MM.1S (cell line): ENCODE results near the gene GUCY1A2.

ENCODE experiments used
- DNase-seq: peaks from one replicate; pipeline ENCODE4 v3.0.0-alpha.2; 2015
- H2AFZ ChIP-seq: fragments of 300-600 bp; sonication (generic); 2 replicates; pipeline ENCODE4 v1.6.0; 2016; ENCODE audit warnings: antibody characterized with exemption, low read length
- H3F3A ChIP-seq: fragments of 300-600 bp; sonication (generic); 2 replicates; pipeline ENCODE4 v1.6.1; 2016; ENCODE audit warnings: mild to moderate bottlenecking, antibody characterized with exemption, low read length, moderate library complexity, mixed read lengths; ENCODE audit not compliant: insufficient read depth
- H3K27ac ChIP-seq: fragments of 300-600 bp; sonication (generic); 2 replicates; pipeline ENCODE4 v1.5.1; 2016; ENCODE audit warnings: mild to moderate bottlenecking, low read length
- H3K27me3 ChIP-seq: fragments of 300-600 bp; sonication (generic); replicated peaks from 2 replicates; pipeline ENCODE4 v1.6.0; 2016; ENCODE audit warnings: low read length; ENCODE audit not compliant: insufficient read depth
- H3K36me3 ChIP-seq: fragments of 300-600 bp; sonication (generic); replicated peaks from 2 replicates; pipeline ENCODE4 v1.6.1; 2016; ENCODE audit warnings: mild to moderate bottlenecking, low read length, mixed read lengths; ENCODE audit not compliant: insufficient read depth
- H3K4me1 ChIP-seq: fragments of 300-600 bp; sonication (generic); 2 replicates; pipeline ENCODE4 v1.6.1; 2016; ENCODE audit warnings: low read length, mixed read lengths
- H3K4me2 ChIP-seq: fragments of 300-600 bp; sonication (generic); 2 replicates; pipeline ENCODE4 v1.6.0; 2016; ENCODE audit warnings: low read depth, low read length
- H3K4me3 ChIP-seq: fragments of 300-600 bp; sonication (generic); 2 replicates; pipeline ENCODE4 v1.5.1; 2016; ENCODE audit warnings: low read length, mixed read lengths
- H3K79me2 ChIP-seq: fragments of 300-600 bp; sonication (generic); 2 replicates; pipeline ENCODE4 v1.6.1; 2016; ENCODE audit warnings: mixed run types, low read length, mixed read lengths
- H3K9ac ChIP-seq: fragments of 300-600 bp; sonication (generic); 2 replicates; pipeline ENCODE4 v1.6.1; 2016; ENCODE audit warnings: low read length, mixed read lengths
- H3K9me2 ChIP-seq: fragments of 300-600 bp; sonication (generic); replicated peaks from 2 replicates; pipeline ENCODE4 v1.6.1; 2016; ENCODE audit warnings: mild to moderate bottlenecking, low read length, mixed read lengths; ENCODE audit not compliant: insufficient read depth
- H3K9me3 ChIP-seq: fragments of 300-600 bp; sonication (generic); replicated peaks from 2 replicates; pipeline ENCODE4 v1.6.1; 2016; ENCODE audit warnings: mild to moderate bottlenecking, low read length, mixed read lengths; ENCODE audit not compliant: insufficient read depth
- H4K20me1 ChIP-seq: fragments of 300-600 bp; sonication (generic); 2 replicates; pipeline ENCODE4 v1.6.1; 2016; ENCODE audit warnings: mild to moderate bottlenecking, low read length, moderate library complexity, mixed read lengths; ENCODE audit not compliant: insufficient read depth
- CTCF ChIP-seq: fragments of 300-600 bp; sonication (generic); IDR thresholded peaks from 2 replicates; pipeline ENCODE4 v1.5.1; 2016; ENCODE audit warnings: antibody characterized with exemption, low read length, mixed read lengths
- EZH2 ChIP-seq: fragments of 300-600 bp; sonication (generic); optimal IDR thresholded peaks from 2 replicates; pipeline ENCODE3; 2017; ENCODE audit warnings: low read depth, mild to moderate bottlenecking, antibody characterized with exemption, low read length, mixed read lengths
- EZH2phosphoT487 ChIP-seq: fragments of 300-600 bp; sonication (generic); IDR thresholded peaks from 2 replicates; pipeline ENCODE4 v1.6.1; 2018; ENCODE audit warnings: antibody characterized with exemption, low read length

GUCY1A2 gene

GRCh38 chr11:106983991-106984390 is 34.3 kb downstream of the GUCY1A2 start:
- no peaks in the 10 kb centered on the region for H3K4me1 ChIP-seq
- TF ChIP-seq EZH2phosphoT487: no peak
- TF ChIP-seq CTCF: no peak
- TF ChIP-seq EZH2: no peak
- no peaks in the 10 kb centered on the region for H3K27me3 ChIP-seq
- no peak overlapping the region for H3K9ac ChIP-seq
- DNase-seq: no peak
- H3K9me2 ChIP-seq: no peaks in the 10 kb centered on the region
- no peaks in the 10 kb centered on the region for H3K79me2 ChIP-seq
- H3F3A ChIP-seq: no peaks in the 10 kb centered on the region
- H4K20me1 ChIP-seq: no peaks in the 10 kb centered on the region
- H2AFZ ChIP-seq: no peak overlapping the region
- H3K4me2 ChIP-seq: no peak overlapping the region
- no peaks in the 10 kb centered on the region for H3K36me3 ChIP-seq
- no peak overlapping the region for H3K27ac ChIP-seq
- no peaks in the 10 kb centered on the region for H3K9me3 ChIP-seq
- H3K4me3 ChIP-seq: no peak overlapping the region

- Histone ChIP-seq H3K27me3 (no peaks in the 10 kb centered on the region), H3K4me1 (no peaks in the 10 kb centered on the region), H3K9me2 (no peaks in the 10 kb centered on the region), H3K27ac (no peak overlapping the region), H3K4me2 (no peak overlapping the region), H2AFZ (no peak overlapping the region), H3K9me3 (no peaks in the 10 kb centered on the region), H3K4me3 (no peak overlapping the region), H3K9ac (no peak overlapping the region), H3F3A (no peaks in the 10 kb centered on the region), H4K20me1 (no peaks in the 10 kb centered on the region), H3K36me3 (no peaks in the 10 kb centered on the region), H3K79me2 (no peaks in the 10 kb centered on the region)
- DNase-seq: no peak
- no peak for TF ChIP-seq EZH2phosphoT487
- TF ChIP-seq CTCF: no peak
- TF ChIP-seq EZH2: no peak
Observed at GRCh38 chr11:106983261-106983660, 35.0 kb downstream of the GUCY1A2 start.

- Histone ChIP-seq H2AFZ (no peak overlapping the region), H3K9me3 (no peaks in the 10 kb centered on the region), H3K4me3 (no peak overlapping the region), H3K27ac (no peak overlapping the region), H3K36me3 (no peaks in the 10 kb centered on the region), H3K9ac (no peak overlapping the region), H3K4me1 (no peaks in the 10 kb centered on the region), H3K9me2 (no peaks in the 10 kb centered on the region), H3F3A (no peaks in the 10 kb centered on the region), H3K79me2 (no peaks in the 10 kb centered on the region), H4K20me1 (no peaks in the 10 kb centered on the region), H3K4me2 (no peak overlapping the region), H3K27me3 (no peaks in the 10 kb centered on the region)
- TF ChIP-seq CTCF (no peak), EZH2phosphoT487 (no peak)
- DNase-seq: no peak
Observed at GRCh38 chr11:106974831-106975230, 43.4 kb downstream of the GUCY1A2 start.
